HepG2 (cell line): ENCODE results near the gene LMCD1. TPM values are rescaled to one million over a fixed set of nuclear protein-coding genes. Genes with fewer than 3 reads are reported as not detected.

Experiments
- ATAC-seq: fragments of 200-7000 bp; cut with Tn5 transposase; 3 replicates; pipeline ENCODE4 v1.9.1; 2020; ENCODE audit warnings: mild to moderate bottlenecking, moderate library complexity
- BruUV-seq: library from RNA; stranded (reverse); fragments of 400-500 nt; replicated peaks from 2 replicates; lab custom pipeline; 2021; lab: Mats Ljungman, UMichigan
- CTCF ChIA-PET: fragments of 300-600 bp; formaldehyde crosslinking; extraction: SDS; loops from one replicate; lab custom pipeline; 2021; ENCODE audit warnings: low total read pairs, inconsistent platforms, low intra/inter-chr PET ratio; lab: Yijun Ruan, JAX
- POLR2A ChIA-PET: fragments of 350-600 bp; sonication (Branson Sonifier 250); formaldehyde crosslinking; loops from one replicate; lab custom pipeline; 2020; ENCODE audit warnings: antibody characterized with exemption, inconsistent platforms; lab: Yijun Ruan, JAX
- DNase-seq: peaks from one replicate; pipeline ENCODE4 v3.0.0-alpha.2; 2015; ENCODE audit warnings: low spot score
- FAIRE-seq: peaks from 3 replicates; lab custom pipeline; 2011; peaks lifted over from hg19 to GRCh38; lab: Jason Lieb, UNC
- H2AFZ ChIP-seq: one replicate; pipeline ENCODE4 v1.6.1; 2011; ENCODE audit warnings: low read length, inconsistent platforms
- H3K27ac ChIP-seq: fragments of 300-600 bp; 3 replicates; pipeline ENCODE4 v1.8.0; 2011; ENCODE audit warnings: mixed run types, mild to moderate bottlenecking, mixed read lengths, low read length, inconsistent platforms; ENCODE audit not compliant: insufficient read depth; ENCODE audit errors: extremely low read length
- H3K27me3 ChIP-seq, 2 experiments: fragments of 200-600 bp in 1 of 2; 2 replicates in 1 of 2; 3 replicates in 1 of 2; pipeline versions ENCODE4 v1.6.0 to v1.8.0; 2011; ENCODE audit warnings: low read length in 2 of 2, mild to moderate bottlenecking in 2 of 2, moderate library complexity in 2 of 2, inconsistent platforms in 1 of 2; ENCODE audit not compliant: insufficient read depth in 2 of 2, control insufficient read depth in 1 of 2
- H3K36me3 ChIP-seq, 2 experiments: fragments of 200-600 bp in 1 of 2; replicated peaks in 1 of 2; 2 replicates in 1 of 2; 3 replicates in 1 of 2; pipeline versions ENCODE4 v1.5.1 to v1.8.0; 2011; ENCODE audit warnings: low read length in 2 of 2, inconsistent platforms in 1 of 2; ENCODE audit not compliant: insufficient read depth in 2 of 2, control insufficient read depth in 1 of 2
- H3K4me1 ChIP-seq: 2 replicates; pipeline ENCODE4 v1.5.1; 2012; ENCODE audit warnings: low read length, inconsistent platforms; ENCODE audit not compliant: insufficient read depth
- H3K4me2 ChIP-seq: 2 replicates; pipeline ENCODE4 v1.6.0; 2011; ENCODE audit warnings: low read depth, low read length, inconsistent platforms
- H3K4me3 ChIP-seq, 3 experiments: fragments of 200-600 bp in 1 of 3; sonication (generic), shearing (Covaris generic) in 1 of 3; replicated peaks in 1 of 3; 2 replicates each; pipeline ENCODE4 v1.5.1; 2011 to 2016; ENCODE audit warnings: low read length in 3 of 3, inconsistent platforms in 2 of 3, low read depth in 2 of 3, mild to moderate bottlenecking in 2 of 3, control low read depth in 1 of 3, mixed read lengths in 1 of 3; ENCODE audit not compliant: insufficient read depth in 1 of 3
- H3K79me2 ChIP-seq: one replicate; pipeline ENCODE4 v1.6.1; 2011; ENCODE audit warnings: low read length, inconsistent platforms; ENCODE audit not compliant: insufficient read depth
- H3K9ac ChIP-seq: 2 replicates; pipeline ENCODE4 v1.6.0; 2011; ENCODE audit warnings: mild to moderate bottlenecking, low read depth, low read length, inconsistent platforms; ENCODE audit not compliant: insufficient read depth
- H3K9me3 ChIP-seq: 2 replicates; pipeline ENCODE4 v1.5.1; 2012; ENCODE audit warnings: mild to moderate bottlenecking, low read length
- H4K20me1 ChIP-seq: 2 replicates; pipeline ENCODE4 v1.6.0; 2011; ENCODE audit warnings: inconsistent platforms, mild to moderate bottlenecking, low read length, moderate library complexity; ENCODE audit not compliant: insufficient read depth
- MAZ ChIP-seq, 2 experiments: sonication (generic) in 1 of 2; formaldehyde crosslinking in 1 of 2; IDR thresholded peaks; 2 replicates each; pipeline versions ENCODE4 v1.5.0 to v1.6.1; 2012 to 2020; ENCODE audit warnings: low read depth in 2 of 2, mild to moderate bottlenecking in 2 of 2, borderline replicate concordance in 1 of 2, improper control_type of control experiment in 1 of 2, low read length in 1 of 2, missing genetic modification reagents in 1 of 2, moderate library complexity in 1 of 2
- SCMH1 ChIP-seq: sonication (generic); formaldehyde crosslinking; IDR thresholded peaks from 2 replicates; pipeline ENCODE4 v1.9.0; 2021; ENCODE audit warnings: missing genetic modification reagents, mild to moderate bottlenecking, borderline replicate concordance
- ZNF598 ChIP-seq: sonication (generic); formaldehyde crosslinking; IDR thresholded peaks from 2 replicates; pipeline ENCODE4 v1.5.1; 2020; ENCODE audit warnings: mild to moderate bottlenecking, missing genetic modification reagents, borderline replicate concordance
- ZNF674 ChIP-seq: sonication (generic); formaldehyde crosslinking; IDR thresholded peaks from 2 replicates; pipeline ENCODE4 v1.5.0; 2020; ENCODE audit warnings: low read depth, mild to moderate bottlenecking, missing genetic modification reagents
- ZNF790 ChIP-seq: sonication (generic); formaldehyde crosslinking; IDR thresholded peaks from 2 replicates; pipeline ENCODE4 v1.8.0; 2022; ENCODE audit warnings: missing genetic modification reagents, mild to moderate bottlenecking, borderline replicate concordance
- WGBS: methylation state at CpG from one replicate; pipeline ENCODE4 v1.1.6; 2017; ENCODE audit warnings: low lambda C conversion rate; 5-methylcytosine and 5-hydroxymethylcytosine counted together
- in situ Hi-C: cut with HindIII; loops from 2 replicates; pipeline ENCODE4 v1.10.0; 2017; ENCODE audit warnings: low pct_unique_long_range_greater_than_20kb; ENCODE audit not compliant: extremely low pct_ligation_motif_present
- intact Hi-C: fragments of 100-400 bp; cut with micrococcal nuclease; formaldehyde crosslinking; loops from one replicate; pipeline ENCODE4 v1.10.0; 2022; ENCODE audit not compliant: unreplicated experiment
- polyA plus RNA-seq, 8 experiments: library from polyadenylated mRNA; depleted of rRNA in 3 of 8; stranded (reverse) in 7 of 8; unstranded in 1 of 8; fragments of >200 nt; fragmentation: Illumina TruSeq in 4 of 8; extraction: Trizol in 4 of 8; gene quantifications; 2 replicates each; pipeline versions ENCODE4 v1.2.1 to v1.2.3, GENCODE V29; 2011 to 2016; ENCODE audit warnings: low read depth in 4 of 8, missing spikeins in 1 of 8, mixed read lengths in 1 of 8; ENCODE audit not compliant: insufficient read depth in 1 of 8
- total RNA-seq, 5 experiments: library from RNA; depleted of rRNA; stranded (reverse); fragments of >200 nt; fragmentation: Illumina TruSeq; extraction: Trizol; gene quantifications; 2 replicates each; pipeline ENCODE4 v1.2.3, GENCODE V29; 2016; ENCODE audit warnings: low read depth in 1 of 5
- TF ChIP-seq, protein P1 (sequence below): IDR thresholded peaks from 2 replicates; pipeline ENCODE4 v1.6.1; 2016; ENCODE audit warnings: low read depth, borderline replicate concordance
- TF ChIP-seq, protein P2 (sequence below): IDR thresholded peaks from 2 replicates; pipeline ENCODE4 v1.6.1; 2018; ENCODE audit warnings: missing genetic modification reagents, mild to moderate bottlenecking, missing compliant biosample characterization
- TF ChIP-seq, protein P3 (sequence below): IDR thresholded peaks from 2 replicates; pipeline ENCODE4 v1.6.1; 2012; ENCODE audit warnings: low read length, improper control_type of control experiment
- TF ChIP-seq, protein P4 (sequence below): sonication (generic); formaldehyde crosslinking; IDR thresholded peaks from 2 replicates; pipeline ENCODE4 v1.4.0; 2020; ENCODE audit warnings: missing genetic modification reagents, borderline replicate concordance
- TF ChIP-seq, protein P5 (sequence below): sonication (generic); formaldehyde crosslinking; IDR thresholded peaks from 2 replicates; pipeline ENCODE4 v1.5.1; 2020; ENCODE audit warnings: mild to moderate bottlenecking, missing genetic modification reagents, borderline replicate concordance
- TF ChIP-seq, protein P6 (sequence below): sonication (generic); formaldehyde crosslinking; IDR thresholded peaks from 2 replicates; pipeline ENCODE4 v1.5.0; 2020; ENCODE audit warnings: missing genetic modification reagents

The LMCD1 gene
- total and polyA plus RNA-seq, 2 of the 13 experiments (the other 11 are each of a cell fraction or from before 2014, with no cell fraction given) = 6.2 to 7.1 TPM

DNA sequence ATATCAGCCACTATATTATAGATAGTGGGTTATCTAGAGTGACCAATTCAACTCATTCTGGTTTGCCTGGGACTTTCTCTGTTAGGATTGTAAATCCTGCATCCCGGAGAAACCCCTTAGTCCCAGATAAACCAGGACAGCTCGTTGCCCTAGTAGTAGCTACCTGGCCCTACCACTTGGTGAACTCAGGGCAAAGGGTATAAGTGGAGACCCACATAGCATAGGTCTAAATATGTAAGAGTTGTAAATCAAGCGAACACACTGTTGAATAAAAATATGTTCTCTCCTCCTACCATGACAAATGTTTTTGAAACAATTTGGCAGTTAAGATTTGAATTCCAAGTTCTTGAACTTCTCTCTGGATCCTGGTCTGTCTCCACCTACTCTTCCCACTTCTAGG lies 15.7 kb upstream of the LMCD1 start:
- H3K9ac ChIP-seq = no peak overlapping the region
- no peaks in the 10 kb centered on the region for H3K27me3 ChIP-seq
- POLR2A ChIA-PET = no interaction called here
- intact Hi-C loops = no loop called here
- in situ Hi-C loops = no loop called here
- no peaks in the 10 kb centered on the region for H3K79me2 ChIP-seq
- 60% methylated on average over 3 of the region's 3 CpGs for WGBS
- ATAC-seq = no peak
- FAIRE-seq = no peak
- DNase-seq = no peak
- CTCF ChIA-PET = no interaction called here
- H4K20me1 ChIP-seq = no peaks in the 10 kb centered on the region
- no peak overlapping the region for H3K4me3 ChIP-seq
- BruUV-seq = no TSS peak
- no peak overlapping the region for H3K27ac ChIP-seq
- no peak overlapping the region for H3K4me2 ChIP-seq
- H2AFZ ChIP-seq = no peak overlapping the region
- H3K36me3 ChIP-seq = no peaks in the 10 kb centered on the region
- peaks cover 8% of the 10 kb centered on the region for H3K9me3 ChIP-seq
- H3K4me1 ChIP-seq = peaks cover 86% of the 10 kb centered on the region
- TF ChIP-seq SCMH1 (CRISPR knock-in tag) (no peak), ZNF790 (no peak), ZNF674 (CRISPR knock-in tag) (no peak), MAZ (IDR thresholded peaks at IDR 0.05; ENCODE audit: borderline replicate concordance, low read depth, low read length) (no peak), MAZ (CRISPR knock-in tag; IDR thresholded peaks at IDR 0.05; ENCODE audit: low read depth) (no peak), ZNF598 (no peak)
- TF ChIP-seq, protein P1, sequence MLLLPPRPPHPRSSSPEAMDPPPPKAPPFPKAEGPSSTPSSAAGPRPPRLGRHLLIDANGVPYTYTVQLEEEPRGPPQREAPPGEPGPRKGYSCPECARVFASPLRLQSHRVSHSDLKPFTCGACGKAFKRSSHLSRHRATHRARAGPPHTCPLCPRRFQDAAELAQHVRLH (CRISPR knock-in tag) = no peak
- TF ChIP-seq, protein P2, sequence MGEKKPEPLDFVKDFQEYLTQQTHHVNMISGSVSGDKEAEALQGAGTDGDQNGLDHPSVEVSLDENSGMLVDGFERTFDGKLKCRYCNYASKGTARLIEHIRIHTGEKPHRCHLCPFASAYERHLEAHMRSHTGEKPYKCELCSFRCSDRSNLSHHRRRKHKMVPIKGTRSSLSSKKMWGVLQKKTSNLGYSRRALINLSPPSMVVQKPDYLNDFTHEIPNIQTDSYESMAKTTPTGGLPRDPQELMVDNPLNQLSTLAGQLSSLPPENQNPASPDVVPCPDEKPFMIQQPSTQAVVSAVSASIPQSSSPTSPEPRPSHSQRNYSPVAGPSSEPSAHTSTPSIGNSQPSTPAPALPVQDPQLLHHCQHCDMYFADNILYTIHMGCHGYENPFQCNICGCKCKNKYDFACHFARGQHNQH = no peak
- TF ChIP-seq, protein P3, sequence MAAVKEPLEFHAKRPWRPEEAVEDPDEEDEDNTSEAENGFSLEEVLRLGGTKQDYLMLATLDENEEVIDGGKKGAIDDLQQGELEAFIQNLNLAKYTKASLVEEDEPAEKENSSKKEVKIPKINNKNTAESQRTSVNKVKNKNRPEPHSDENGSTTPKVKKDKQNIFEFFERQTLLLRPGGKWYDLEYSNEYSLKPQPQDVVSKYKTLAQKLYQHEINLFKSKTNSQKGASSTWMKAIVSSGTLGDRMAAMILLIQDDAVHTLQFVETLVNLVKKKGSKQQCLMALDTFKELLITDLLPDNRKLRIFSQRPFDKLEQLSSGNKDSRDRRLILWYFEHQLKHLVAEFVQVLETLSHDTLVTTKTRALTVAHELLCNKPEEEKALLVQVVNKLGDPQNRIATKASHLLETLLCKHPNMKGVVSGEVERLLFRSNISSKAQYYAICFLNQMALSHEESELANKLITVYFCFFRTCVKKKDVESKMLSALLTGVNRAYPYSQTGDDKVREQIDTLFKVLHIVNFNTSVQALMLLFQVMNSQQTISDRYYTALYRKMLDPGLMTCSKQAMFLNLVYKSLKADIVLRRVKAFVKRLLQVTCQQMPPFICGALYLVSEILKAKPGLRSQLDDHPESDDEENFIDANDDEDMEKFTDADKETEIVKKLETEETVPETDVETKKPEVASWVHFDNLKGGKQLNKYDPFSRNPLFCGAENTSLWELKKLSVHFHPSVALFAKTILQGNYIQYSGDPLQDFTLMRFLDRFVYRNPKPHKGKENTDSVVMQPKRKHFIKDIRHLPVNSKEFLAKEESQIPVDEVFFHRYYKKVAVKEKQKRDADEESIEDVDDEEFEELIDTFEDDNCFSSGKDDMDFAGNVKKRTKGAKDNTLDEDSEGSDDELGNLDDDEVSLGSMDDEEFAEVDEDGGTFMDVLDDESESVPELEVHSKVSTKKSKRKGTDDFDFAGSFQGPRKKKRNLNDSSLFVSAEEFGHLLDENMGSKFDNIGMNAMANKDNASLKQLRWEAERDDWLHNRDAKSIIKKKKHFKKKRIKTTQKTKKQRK = no peak
- TF ChIP-seq, protein P4, sequence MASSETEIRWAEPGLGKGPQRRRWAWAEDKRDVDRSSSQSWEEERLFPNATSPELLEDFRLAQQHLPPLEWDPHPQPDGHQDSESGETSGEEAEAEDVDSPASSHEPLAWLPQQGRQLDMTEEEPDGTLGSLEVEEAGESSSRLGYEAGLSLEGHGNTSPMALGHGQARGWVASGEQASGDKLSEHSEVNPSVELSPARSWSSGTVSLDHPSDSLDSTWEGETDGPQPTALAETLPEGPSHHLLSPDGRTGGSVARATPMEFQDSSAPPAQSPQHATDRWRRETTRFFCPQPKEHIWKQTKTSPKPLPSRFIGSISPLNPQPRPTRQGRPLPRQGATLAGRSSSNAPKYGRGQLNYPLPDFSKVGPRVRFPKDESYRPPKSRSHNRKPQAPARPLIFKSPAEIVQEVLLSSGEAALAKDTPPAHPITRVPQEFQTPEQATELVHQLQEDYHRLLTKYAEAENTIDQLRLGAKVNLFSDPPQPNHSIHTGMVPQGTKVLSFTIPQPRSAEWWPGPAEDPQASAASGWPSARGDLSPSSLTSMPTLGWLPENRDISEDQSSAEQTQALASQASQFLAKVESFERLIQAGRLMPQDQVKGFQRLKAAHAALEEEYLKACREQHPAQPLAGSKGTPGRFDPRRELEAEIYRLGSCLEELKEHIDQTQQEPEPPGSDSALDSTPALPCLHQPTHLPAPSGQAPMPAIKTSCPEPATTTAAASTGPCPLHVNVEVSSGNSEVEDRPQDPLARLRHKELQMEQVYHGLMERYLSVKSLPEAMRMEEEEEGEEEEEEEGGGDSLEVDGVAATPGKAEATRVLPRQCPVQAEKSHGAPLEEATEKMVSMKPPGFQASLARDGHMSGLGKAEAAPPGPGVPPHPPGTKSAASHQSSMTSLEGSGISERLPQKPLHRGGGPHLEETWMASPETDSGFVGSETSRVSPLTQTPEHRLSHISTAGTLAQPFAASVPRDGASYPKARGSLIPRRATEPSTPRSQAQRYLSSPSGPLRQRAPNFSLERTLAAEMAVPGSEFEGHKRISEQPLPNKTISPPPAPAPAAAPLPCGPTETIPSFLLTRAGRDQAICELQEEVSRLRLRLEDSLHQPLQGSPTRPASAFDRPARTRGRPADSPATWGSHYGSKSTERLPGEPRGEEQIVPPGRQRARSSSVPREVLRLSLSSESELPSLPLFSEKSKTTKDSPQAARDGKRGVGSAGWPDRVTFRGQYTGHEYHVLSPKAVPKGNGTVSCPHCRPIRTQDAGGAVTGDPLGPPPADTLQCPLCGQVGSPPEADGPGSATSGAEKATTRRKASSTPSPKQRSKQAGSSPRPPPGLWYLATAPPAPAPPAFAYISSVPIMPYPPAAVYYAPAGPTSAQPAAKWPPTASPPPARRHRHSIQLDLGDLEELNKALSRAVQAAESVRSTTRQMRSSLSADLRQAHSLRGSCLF (CRISPR knock-in tag) = no peak
- TF ChIP-seq, protein P5, sequence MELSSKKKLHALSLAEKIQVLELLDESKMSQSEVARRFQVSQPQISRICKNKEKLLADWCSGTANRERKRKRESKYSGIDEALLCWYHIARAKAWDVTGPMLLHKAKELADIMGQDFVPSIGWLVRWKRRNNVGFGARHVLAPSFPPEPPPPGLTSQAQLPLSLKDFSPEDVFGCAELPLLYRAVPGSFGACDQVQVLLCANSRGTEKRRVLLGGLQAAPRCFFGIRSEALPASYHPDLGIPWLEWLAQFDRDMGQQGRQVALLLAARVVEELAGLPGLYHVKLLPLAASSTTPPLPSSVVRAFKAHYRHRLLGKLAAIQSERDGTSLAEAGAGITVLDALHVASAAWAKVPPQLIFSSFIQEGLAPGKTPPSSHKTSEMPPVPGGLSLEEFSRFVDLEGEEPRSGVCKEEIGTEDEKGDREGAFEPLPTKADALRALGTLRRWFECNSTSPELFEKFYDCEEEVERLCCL = no peak
- TF ChIP-seq, protein P6, sequence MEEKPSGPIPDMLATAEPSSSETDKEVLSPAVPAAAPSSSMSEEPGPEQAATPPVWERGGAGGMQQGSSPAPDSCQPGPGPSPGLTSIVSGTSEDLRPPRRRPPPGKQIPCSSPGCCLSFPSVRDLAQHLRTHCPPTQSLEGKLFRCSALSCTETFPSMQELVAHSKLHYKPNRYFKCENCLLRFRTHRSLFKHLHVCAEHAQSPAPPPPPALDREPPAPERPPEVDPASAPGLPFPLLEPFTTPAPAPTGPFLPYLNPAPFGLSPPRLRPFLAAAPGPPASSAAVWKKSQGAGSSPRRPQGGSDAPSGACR (CRISPR knock-in tag) = no peak
